HCT116 (cell line): ENCODE data around the gene TEAD3. TPM values are rescaled to one million over a fixed set of nuclear protein-coding genes. Genes with fewer than 3 reads are reported as not detected.
A peak's percentile ranks its signal among the peaks of the same experiment; 100 is the strongest.

Source experiments
- ATAC-seq: fragments of 200-7000 bp; cut with Tn5 transposase; 2 replicates; pipeline ENCODE4 v1.9.1; 2020; ENCODE audit warnings: mild to moderate bottlenecking, moderate library complexity
- BruUV-seq: library from RNA; stranded (reverse); fragments of 400-500 nt; replicated peaks from 2 replicates; lab custom pipeline; 2021; lab: Mats Ljungman, UMichigan
- CTCF ChIA-PET: fragments of 300-600 bp; sonication (Branson Sonifier 250); formaldehyde crosslinking; loops from one replicate; lab custom pipeline; 2021; ENCODE audit warnings: antibody characterized with exemption; lab: Charles Lee
- POLR2A ChIA-PET: fragments of 300-600, 350-600 bp; sonication (Branson Sonifier 250); formaldehyde crosslinking; loops from one replicate; lab custom pipeline; 2021; ENCODE audit warnings: antibody characterized with exemption; lab: Charles Lee
- RAD21 ChIA-PET, 2 experiments: fragments of 300-600 bp; sonication (Branson Sonifier 250); formaldehyde crosslinking; loops; one replicate each; lab custom pipeline; 2023; ENCODE audit warnings: low total read pairs in 2 of 2; ENCODE audit not compliant: uncharacterized antibody in 2 of 2, unreplicated experiment in 2 of 2, low non-redundant PET in 1 of 2; lab: Charles Lee
- DNase-seq: peaks from one replicate; pipeline ENCODE4 v3.0.0-alpha.2; 2010; ENCODE audit warnings: low read depth, low spot score
- H2AFZ ChIP-seq: fragments of 200-600 bp; shearing (Covaris generic), sonication (generic); 2 replicates; pipeline ENCODE4 v1.6.1; 2017; ENCODE audit warnings: low read depth, mixed run types, mixed read lengths, antibody characterized with exemption, low read length; ENCODE audit not compliant: poor library complexity, severe bottlenecking
- H3K27ac ChIP-seq: 2 replicates; pipeline ENCODE4 v1.5.1; 2012; ENCODE audit warnings: low read depth, low read length
- H3K27me3 ChIP-seq: fragments of 200-600 bp; sonication (generic); 2 replicates; pipeline ENCODE4 v1.6.1; 2016; ENCODE audit warnings: mixed run types, low read length, mixed read lengths; ENCODE audit not compliant: insufficient read depth
- H3K36me3 ChIP-seq, 2 experiments: fragments of 200-500 bp in 1 of 2; fragments of 200-600 bp in 1 of 2; sonication (Bioruptor generic) in 1 of 2; sonication (generic) in 1 of 2; 2 replicates each; pipeline versions ENCODE4 v1.5.1 to v1.6.1; 2014 to 2016; ENCODE audit warnings: low read length in 2 of 2, inconsistent platforms in 1 of 2, mixed read lengths in 1 of 2, mixed run types in 1 of 2; ENCODE audit not compliant: insufficient read depth in 2 of 2, control insufficient read depth in 1 of 2
- H3K4me1 ChIP-seq, 2 experiments: fragments of 200-600 bp in 1 of 2; sonication (generic) in 1 of 2; 2 replicates each; pipeline versions ENCODE4 v1.5.1 to v1.6.1; 2012 to 2017; ENCODE audit warnings: low read length in 2 of 2, inconsistent platforms in 1 of 2, mild to moderate bottlenecking in 1 of 2, mixed read lengths in 1 of 2, mixed run types in 1 of 2, moderate library complexity in 1 of 2; ENCODE audit not compliant: insufficient read depth in 2 of 2, control insufficient read depth in 1 of 2
- H3K4me2 ChIP-seq: fragments of 200-600 bp; sonication (generic); 2 replicates; pipeline ENCODE4 v1.6.1; 2017; ENCODE audit warnings: mixed run types, low read length, mixed read lengths
- H3K4me3 ChIP-seq, 2 experiments: fragments of 200-600 bp in 1 of 2; sonication (generic) in 1 of 2; replicated peaks in 1 of 2; 2 replicates each; pipeline ENCODE4 v1.5.1; 2011 to 2016; ENCODE audit warnings: low read length in 2 of 2, control low read depth in 1 of 2, low read depth in 1 of 2, mild to moderate bottlenecking in 1 of 2, mixed read lengths in 1 of 2, mixed run types in 1 of 2
- H3K79me2 ChIP-seq: fragments of 200-600 bp; sonication (generic); 2 replicates; pipeline ENCODE4 v1.6.1; 2017; ENCODE audit warnings: mild to moderate bottlenecking, mixed run types, low read length, moderate library complexity, mixed read lengths; ENCODE audit not compliant: insufficient read depth
- H3K9ac ChIP-seq: fragments of 200-600 bp; sonication (generic); 2 replicates; pipeline ENCODE4 v1.6.1; 2016; ENCODE audit warnings: low read length, mixed read lengths
- H3K9me2 ChIP-seq: fragments of 200-600 bp; sonication (generic), shearing (Covaris generic); 2 replicates; pipeline ENCODE4 v1.6.1; 2017; ENCODE audit warnings: mixed run types, mild to moderate bottlenecking, moderate library complexity; ENCODE audit not compliant: insufficient read depth
- H3K9me3 ChIP-seq, 2 experiments: fragments of 200-500 bp in 1 of 2; fragments of 200-600 bp in 1 of 2; sonication (Bioruptor generic) in 1 of 2; sonication (generic) in 1 of 2; 2 replicates each; pipeline ENCODE4 v1.6.1; 2014 to 2017; ENCODE audit warnings: low read length in 2 of 2, mixed read lengths in 2 of 2, inconsistent platforms in 1 of 2, low read depth in 1 of 2, mild to moderate bottlenecking in 1 of 2, mixed run types in 1 of 2, moderate library complexity in 1 of 2; ENCODE audit not compliant: control insufficient read depth in 1 of 2, insufficient read depth in 1 of 2
- H4K20me1 ChIP-seq: fragments of 200-600 bp; sonication (generic), shearing (Covaris generic); 2 replicates; pipeline ENCODE4 v1.6.1; 2017; ENCODE audit warnings: mixed run types, mild to moderate bottlenecking, moderate library complexity; ENCODE audit not compliant: insufficient read depth
- CBX3 ChIP-seq: IDR thresholded peaks from 2 replicates; pipeline ENCODE4 v1.6.1; 2012; ENCODE audit warnings: low read depth
- CEBPB ChIP-seq: IDR thresholded peaks from 2 replicates; pipeline ENCODE4 v1.6.1; 2012; ENCODE audit warnings: low read depth
- EGR1 ChIP-seq: IDR thresholded peaks from 2 replicates; pipeline ENCODE4 v1.6.1; 2012; ENCODE audit warnings: low read depth
- ELF1 ChIP-seq: IDR thresholded peaks from 2 replicates; pipeline ENCODE4 v1.6.1; 2012; ENCODE audit warnings: low read depth, borderline replicate concordance
- EZH2 ChIP-seq: fragments of 200-600 bp; sonication (generic); IDR thresholded peaks from 2 replicates; pipeline ENCODE4 v1.6.1; 2017; ENCODE audit warnings: antibody characterized with exemption, mixed run types
- EZH2phosphoT487 ChIP-seq: fragments of 200-600 bp; IDR thresholded peaks from 2 replicates; pipeline ENCODE4 v1.6.1; 2018; ENCODE audit warnings: antibody characterized with exemption, borderline replicate concordance
- JUND ChIP-seq: IDR thresholded peaks from 2 replicates; pipeline ENCODE4 v1.6.1; 2012
- POLR2A ChIP-seq: IDR thresholded peaks from 2 replicates; pipeline ENCODE4 v1.7.0; 2011; ENCODE audit warnings: borderline replicate concordance; ENCODE audit not compliant: insufficient read depth, insufficient read length; ENCODE audit errors: extremely low read depth
- POLR2AphosphoS5 ChIP-seq: IDR thresholded peaks from 2 replicates; pipeline ENCODE4 v1.6.1; 2011; ENCODE audit warnings: mild to moderate bottlenecking, low read depth, low read length, moderate library complexity
- RAD21 ChIP-seq: IDR thresholded peaks from 2 replicates; pipeline ENCODE4 v1.6.1; 2012; ENCODE audit warnings: low read depth, mild to moderate bottlenecking
- SP1 ChIP-seq: IDR thresholded peaks from 2 replicates; pipeline ENCODE4 v1.6.1; 2012; ENCODE audit warnings: low read depth
- ZFX ChIP-seq: fragments of 450-650 bp; IDR thresholded peaks from 2 replicates; pipeline ENCODE4 v1.6.1; 2017
- intact Hi-C: fragments of 100-400 bp; cut with micrococcal nuclease; formaldehyde crosslinking; loops from 2 replicates; pipeline ENCODE4 v1.10.0; 2022
- total RNA-seq: library from RNA; stranded (reverse); gene quantifications from one replicate; pipeline ENCODE4 v1.2.1, GENCODE V29; 2021; ENCODE audit not compliant: unreplicated experiment
- TF ChIP-seq, protein P1 (sequence below): IDR thresholded peaks from 2 replicates; pipeline ENCODE4 v1.6.1; 2012; ENCODE audit warnings: low read depth
- TF ChIP-seq, protein P2 (sequence below): IDR thresholded peaks from 2 replicates; pipeline ENCODE4 v1.6.1; 2011; ENCODE audit warnings: mild to moderate bottlenecking, low read length, moderate library complexity; ENCODE audit not compliant: insufficient replicate concordance; ENCODE audit errors: extremely low read depth
- TF ChIP-seq, protein P3 (sequence below): IDR thresholded peaks from 2 replicates; pipeline ENCODE4 v1.6.1; 2012

Gene TEAD3
- total RNA-seq, 1 experiment from 2014 or later = 21.8 TPM

DNA sequence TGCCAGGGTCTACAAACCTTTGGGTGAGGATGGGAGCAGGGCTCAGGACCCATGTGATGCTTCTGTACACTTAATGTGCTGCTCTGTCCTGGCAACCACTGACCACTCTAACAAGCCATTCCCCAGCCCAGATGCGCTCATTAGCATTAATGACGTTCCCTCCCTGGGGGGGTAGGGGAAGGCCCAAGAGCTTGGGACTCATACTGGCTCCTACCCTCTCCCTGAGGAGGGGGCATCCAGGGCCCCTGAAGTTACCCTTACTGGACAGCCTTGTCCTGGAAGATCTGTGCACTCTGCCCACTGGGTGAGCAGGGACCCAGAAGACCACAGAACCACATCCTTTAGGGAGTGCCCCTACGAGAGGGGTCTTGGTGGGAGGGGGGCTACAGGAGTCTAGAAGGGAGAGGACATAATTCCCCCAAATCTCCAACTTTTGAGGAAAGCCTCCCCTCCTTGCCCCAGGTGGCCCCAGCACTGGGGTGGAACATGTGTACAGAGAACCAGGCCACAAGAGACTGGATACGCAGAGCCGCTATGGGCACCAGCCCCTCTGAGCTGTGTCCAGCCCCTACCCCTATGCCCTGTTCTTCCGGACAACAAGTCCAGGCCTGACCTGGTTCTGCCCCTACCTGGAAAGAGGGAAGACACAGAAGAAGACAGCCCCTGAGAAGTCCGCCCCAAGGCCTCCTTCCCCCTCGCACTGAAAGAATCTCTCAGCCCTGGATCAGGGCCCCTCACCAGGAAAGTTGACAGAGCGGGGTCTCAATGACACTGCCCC, 1.4 kb downstream of the TEAD3 start:
- Histone ChIP-seq H3K4me3 (peak overlapping the region; percentile 65 to 79), H2AFZ (no peak overlapping the region), H3K36me3 (no peaks in the 10 kb centered on the region), H3K9ac (peak overlapping the region; percentile 81), H3K9me2 (no peaks in the 10 kb centered on the region)
- TF ChIP-seq ZFX (no peak), SP1 (no peak), JUND (no peak), POLR2A (no peak), EGR1 (no peak), CEBPB (no peak), EZH2 (no peak), EZH2phosphoT487 (no peak), CBX3 (no peak), POLR2AphosphoS5 (no peak), ELF1 (no peak), RAD21 (no peak)
- TF ChIP-seq, protein P1, sequence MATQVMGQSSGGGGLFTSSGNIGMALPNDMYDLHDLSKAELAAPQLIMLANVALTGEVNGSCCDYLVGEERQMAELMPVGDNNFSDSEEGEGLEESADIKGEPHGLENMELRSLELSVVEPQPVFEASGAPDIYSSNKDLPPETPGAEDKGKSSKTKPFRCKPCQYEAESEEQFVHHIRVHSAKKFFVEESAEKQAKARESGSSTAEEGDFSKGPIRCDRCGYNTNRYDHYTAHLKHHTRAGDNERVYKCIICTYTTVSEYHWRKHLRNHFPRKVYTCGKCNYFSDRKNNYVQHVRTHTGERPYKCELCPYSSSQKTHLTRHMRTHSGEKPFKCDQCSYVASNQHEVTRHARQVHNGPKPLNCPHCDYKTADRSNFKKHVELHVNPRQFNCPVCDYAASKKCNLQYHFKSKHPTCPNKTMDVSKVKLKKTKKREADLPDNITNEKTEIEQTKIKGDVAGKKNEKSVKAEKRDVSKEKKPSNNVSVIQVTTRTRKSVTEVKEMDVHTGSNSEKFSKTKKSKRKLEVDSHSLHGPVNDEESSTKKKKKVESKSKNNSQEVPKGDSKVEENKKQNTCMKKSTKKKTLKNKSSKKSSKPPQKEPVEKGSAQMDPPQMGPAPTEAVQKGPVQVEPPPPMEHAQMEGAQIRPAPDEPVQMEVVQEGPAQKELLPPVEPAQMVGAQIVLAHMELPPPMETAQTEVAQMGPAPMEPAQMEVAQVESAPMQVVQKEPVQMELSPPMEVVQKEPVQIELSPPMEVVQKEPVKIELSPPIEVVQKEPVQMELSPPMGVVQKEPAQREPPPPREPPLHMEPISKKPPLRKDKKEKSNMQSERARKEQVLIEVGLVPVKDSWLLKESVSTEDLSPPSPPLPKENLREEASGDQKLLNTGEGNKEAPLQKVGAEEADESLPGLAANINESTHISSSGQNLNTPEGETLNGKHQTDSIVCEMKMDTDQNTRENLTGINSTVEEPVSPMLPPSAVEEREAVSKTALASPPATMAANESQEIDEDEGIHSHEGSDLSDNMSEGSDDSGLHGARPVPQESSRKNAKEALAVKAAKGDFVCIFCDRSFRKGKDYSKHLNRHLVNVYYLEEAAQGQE = no peak
- TF ChIP-seq, protein P2, sequence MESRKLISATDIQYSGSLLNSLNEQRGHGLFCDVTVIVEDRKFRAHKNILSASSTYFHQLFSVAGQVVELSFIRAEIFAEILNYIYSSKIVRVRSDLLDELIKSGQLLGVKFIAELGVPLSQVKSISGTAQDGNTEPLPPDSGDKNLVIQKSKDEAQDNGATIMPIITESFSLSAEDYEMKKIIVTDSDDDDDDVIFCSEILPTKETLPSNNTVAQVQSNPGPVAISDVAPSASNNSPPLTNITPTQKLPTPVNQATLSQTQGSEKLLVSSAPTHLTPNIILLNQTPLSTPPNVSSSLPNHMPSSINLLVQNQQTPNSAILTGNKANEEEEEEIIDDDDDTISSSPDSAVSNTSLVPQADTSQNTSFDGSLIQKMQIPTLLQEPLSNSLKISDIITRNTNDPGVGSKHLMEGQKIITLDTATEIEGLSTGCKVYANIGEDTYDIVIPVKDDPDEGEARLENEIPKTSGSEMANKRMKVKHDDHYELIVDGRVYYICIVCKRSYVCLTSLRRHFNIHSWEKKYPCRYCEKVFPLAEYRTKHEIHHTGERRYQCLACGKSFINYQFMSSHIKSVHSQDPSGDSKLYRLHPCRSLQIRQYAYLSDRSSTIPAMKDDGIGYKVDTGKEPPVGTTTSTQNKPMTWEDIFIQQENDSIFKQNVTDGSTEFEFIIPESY = no peak
- TF ChIP-seq, protein P3, sequence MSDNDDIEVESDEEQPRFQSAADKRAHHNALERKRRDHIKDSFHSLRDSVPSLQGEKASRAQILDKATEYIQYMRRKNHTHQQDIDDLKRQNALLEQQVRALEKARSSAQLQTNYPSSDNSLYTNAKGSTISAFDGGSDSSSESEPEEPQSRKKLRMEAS = no peak
- TF ChIP-seq, all 23 proteins: peak for 0
- ChIA-PET POLR2A (interaction anchor here (0.6 kb wide), 1 partner anchor 56 kb away, joined by 3 read pairs; no protein-coding TSS in a partner anchor), CTCF (interaction anchor here (1.5 kb wide), 1 partner anchor 8 kb away, joined by 4 read pairs; no protein-coding TSS in a partner anchor), RAD21 (interaction anchor here in 1 of 2 experiments (0.6 kb wide), 1 partner anchor 359 kb away, joined by 3 read pairs; no protein-coding TSS in a partner anchor)
- no peaks in the 10 kb centered on the region for H4K20me1 ChIP-seq
- H3K4me2 ChIP-seq = peak overlapping the region; percentile 96
- peak overlapping the region; percentile 82 for H3K27ac ChIP-seq
- no peak for ATAC-seq
- no peaks in the 10 kb centered on the region for H3K27me3 ChIP-seq
- H3K79me2 ChIP-seq = peaks cover 44% of the 10 kb centered on the region
- BruUV-seq = TSS peak; percentile 59
- no peaks in the 10 kb centered on the region for H3K9me3 ChIP-seq
- DNase-seq = no peak
- H3K4me1 ChIP-seq = peaks cover 37 to 57% of the 10 kb centered on the region in 2 experiments
- intact Hi-C loops = no loop called here
